ENCODE measurements around the gene SORL1-AS1.
A peak's percentile ranks its signal among the peaks of the same experiment; 100 is the strongest.

Gene SORL1-AS1

DNA sequence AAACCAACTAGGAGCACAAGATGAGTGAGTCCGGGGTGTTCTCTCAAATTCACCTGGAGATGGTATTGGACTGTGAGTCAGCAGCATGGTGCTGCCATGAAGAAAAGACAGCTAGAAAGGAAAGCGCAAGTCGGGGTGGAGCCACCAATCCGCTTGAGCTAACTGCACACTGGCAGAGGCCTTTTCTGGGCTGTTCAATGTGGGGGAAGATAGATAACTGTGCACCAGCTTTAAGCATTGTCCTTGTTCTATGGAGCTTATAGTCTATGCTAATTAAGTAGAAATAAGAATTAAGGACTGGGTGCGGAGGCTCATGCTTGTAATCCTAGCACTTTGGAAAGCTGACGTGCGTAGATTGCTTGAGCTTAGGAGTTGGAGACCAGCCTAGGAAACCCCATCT, 21.9 kb upstream of the SORL1-AS1 start:
- no peak for DNase-seq

- peak; percentile 73 for DNase-seq
These were observed 20.5 kb upstream of the SORL1-AS1 start for GRCh38 chr11:121473064-121473777.

DNA sequence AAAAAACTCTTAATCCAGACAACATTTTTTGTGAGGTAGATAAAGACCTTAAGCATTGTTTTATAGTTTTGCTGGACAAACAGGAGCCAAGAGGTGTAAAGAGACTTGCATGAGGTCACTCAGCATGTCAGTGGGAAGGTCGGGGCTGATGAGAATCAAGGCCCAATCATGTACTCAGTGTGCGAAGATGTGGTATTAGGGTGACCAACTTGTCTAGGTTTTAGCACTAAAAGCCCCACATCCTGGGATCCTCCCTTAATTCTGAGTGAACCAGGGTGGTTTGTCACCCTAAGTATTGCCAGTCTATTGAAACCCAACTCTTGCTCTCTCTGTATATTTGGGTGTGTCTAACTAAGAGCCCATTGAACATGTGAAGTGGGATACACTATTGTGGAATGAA, 19.5 kb upstream of the SORL1-AS1 start:
- DNase-seq, result no peak

- no peak for DNase-seq
These were observed 18.4 kb upstream of the SORL1-AS1 start for GRCh38 chr11:121471167-121471566.

- DNase-seq, result no peak
These were observed 17.1 kb upstream of the SORL1-AS1 start for GRCh38 chr11:121469910-121470309.

DNA sequence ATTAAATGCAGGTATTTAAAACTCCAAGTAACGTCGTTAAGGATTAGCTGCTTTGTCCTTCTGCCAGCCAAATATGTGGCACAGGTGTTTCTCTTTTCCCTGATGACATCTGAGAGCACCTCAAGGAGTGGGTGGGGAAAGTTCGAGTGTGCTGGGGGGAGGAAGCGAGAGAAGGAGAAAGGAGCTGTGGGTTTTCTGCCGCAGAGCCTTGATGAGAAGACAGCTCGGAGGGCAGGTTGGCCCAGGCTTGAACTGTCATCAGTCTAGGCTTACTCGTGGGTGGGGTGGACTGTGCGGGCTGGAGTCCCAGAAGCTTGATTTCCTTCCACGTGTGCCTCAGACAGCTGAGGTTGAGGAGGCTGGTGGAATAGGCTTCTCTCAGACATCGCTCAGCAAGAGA, 15.2 kb upstream of the SORL1-AS1 start:
- DNase-seq, result peak; percentile 10

DNA sequence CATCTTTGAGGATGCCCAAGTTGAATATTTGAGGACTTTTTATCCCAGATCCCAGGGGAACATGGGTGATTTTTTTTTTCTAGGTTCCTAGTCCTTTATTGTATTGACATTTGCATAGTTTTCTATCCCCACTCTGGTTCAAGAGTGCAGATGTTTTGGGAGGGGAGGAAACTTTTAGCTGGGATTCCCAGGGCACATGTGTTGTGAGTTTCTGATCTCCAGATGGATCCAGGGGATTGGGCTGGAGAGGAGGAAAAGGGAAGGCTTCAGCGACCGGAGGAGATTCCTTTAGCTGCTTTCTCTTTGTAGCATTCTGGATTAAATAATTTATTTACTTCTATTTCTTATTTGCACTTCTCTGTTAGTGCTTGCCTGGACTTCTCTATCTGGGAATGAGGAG, 14.7 kb upstream of the SORL1-AS1 start:
- no peak for DNase-seq

- DNase-seq, result peak; percentile 99
These were observed 13.5 kb upstream of the SORL1-AS1 start for GRCh38 chr11:121466063-121466794.

- no peak for DNase-seq
These were observed 12.9 kb upstream of the SORL1-AS1 start for GRCh38 chr11:121465709-121466062.

GRCh38 chr11:121464352-121464946, 11.7 kb upstream of the SORL1-AS1 start:
- DNase-seq, result peak; percentile 95

DNA sequence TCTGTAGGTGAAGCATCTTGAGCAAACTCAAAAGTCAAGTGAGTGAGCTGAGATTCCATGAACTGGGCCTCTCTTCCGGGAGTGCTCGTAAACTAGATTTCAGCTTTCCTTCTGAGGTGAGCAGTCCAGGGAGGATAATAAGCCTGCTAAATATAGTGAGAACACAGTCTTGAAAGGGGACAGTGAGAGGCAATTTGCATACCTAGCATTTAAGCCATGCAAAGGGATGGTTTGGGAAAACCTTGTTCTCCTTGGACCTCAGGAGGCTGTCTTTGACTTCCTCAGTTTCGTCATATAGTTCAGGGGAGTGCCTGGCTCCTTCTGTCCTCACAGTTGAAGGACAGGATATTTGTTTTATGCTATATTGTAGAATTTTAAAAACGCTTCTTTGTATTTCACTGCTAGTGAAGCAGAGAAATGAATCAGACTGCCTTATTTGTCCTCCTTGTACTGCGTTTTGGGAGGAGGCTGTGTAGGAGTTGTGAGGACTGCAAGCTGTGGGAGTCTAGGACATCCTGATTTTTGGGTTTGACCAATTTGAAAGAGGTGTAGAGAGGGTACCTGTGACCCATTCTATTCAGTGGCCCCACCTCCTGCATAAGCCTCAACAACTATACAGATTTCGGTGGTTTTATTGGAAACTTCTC, 11.0 kb upstream of the SORL1-AS1 start:
- no peak for DNase-seq

- DNase-seq, result no peak
These were observed 9.1 kb upstream of the SORL1-AS1 start for GRCh38 chr11:121461843-121462242.

GRCh38 chr11:121460941-121461514, 8.3 kb upstream of the SORL1-AS1 start:
- DNase-seq, result no peak

DNA sequence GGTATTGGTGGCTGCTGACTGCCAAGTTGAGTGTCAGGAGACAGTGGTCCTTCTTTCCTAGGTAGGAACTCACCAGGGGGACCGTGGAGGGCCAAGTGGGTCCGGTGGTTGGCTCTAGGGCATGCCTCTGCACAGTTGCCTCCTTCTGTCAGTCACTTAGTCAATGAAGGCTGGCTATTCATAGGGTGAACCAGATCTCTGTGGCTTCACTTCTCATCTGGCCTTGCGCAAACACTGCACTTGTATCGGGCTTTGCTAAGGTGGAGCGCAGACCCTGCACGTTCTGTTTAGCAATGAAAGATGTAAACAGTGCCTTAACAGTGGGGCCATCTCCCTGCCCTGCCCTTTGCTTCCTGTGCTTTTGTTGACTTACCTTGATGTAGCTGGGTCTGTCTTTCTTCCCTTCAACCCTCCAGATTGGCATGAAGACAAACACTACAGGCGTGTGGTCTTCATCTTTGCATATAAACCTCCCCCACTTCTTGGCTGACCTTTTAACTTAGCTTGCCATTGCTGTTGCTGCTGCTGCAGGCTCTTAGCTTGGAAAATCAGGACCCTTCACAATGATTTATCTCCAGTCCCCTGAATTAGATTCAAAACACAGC, 6.7 kb upstream of the SORL1-AS1 start:
- DNase-seq, result no peak

DNA sequence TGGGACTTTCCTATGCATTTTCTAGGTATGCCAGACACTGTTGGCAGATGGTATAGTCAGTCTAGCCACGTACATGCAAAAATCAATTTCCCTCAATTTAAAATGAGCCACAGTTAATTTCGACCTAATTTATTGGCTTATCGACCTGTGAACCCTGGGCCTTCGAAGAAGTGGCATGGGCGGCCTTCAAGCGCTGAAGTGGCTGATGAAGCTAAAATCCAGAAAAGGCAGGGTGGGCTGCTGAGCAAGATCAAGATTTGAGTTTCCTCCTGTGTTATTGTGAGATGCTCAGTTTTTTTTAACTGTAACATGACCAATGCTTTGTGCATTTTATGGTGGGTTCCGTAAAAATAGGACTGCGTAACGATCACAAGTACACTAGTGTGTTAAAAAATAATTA, 5.8 kb upstream of the SORL1-AS1 start:
- no peak for DNase-seq

DNA sequence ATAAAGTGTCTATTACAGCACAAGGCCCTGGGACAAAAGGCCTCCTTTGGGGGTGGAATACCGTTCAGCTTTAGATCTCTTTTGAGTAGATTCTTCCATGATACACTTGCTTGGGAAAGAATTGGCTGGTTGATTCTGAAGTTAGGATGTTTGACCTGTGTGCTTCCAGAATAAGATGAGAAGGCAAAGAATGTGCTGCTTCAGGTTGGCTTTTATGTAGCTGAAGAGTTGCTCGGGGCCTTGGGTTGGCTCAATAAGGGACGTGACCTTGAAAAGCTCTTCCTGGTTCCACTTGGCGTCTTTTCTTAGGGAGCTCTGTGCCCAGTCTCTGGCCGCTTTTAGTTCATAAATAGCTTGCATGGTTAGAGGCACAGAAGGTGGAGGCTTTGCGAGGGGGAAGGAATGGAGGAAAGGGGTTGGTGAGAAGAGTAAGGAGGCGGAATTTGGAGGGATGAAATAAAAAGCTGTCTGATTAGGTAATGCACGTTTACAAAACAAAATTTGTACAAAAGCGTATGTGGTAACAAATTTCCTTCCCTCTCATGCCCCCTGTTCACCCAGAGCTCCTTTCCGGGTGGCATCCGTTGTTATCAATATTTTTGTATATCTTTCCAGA, 4.2 kb upstream of the SORL1-AS1 start:
- DNase-seq, result no peak

GRCh38 chr11:121456151-121456550, 3.4 kb upstream of the SORL1-AS1 start:
- no peak for DNase-seq

DNA sequence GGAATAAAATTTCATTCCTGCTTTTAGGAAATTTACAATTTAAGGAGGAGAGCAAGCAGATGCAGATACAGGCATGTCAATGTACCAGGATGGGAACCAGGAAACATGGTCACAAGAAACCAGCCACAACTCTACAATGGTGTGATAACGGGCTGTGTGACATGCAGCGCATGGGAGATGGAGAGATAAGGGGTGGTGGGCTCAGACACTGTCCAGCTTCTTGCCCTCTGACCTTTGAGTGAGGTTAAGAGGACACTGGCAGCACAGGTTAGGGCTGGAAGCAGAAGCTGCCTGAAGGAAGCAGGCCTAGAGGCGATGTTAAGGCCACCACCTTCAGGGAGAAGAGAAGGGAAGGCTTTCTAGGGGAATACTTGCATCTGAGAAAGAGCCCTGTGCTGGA, 2.3 kb upstream of the SORL1-AS1 start:
- DNase-seq, result no peak

DNA sequence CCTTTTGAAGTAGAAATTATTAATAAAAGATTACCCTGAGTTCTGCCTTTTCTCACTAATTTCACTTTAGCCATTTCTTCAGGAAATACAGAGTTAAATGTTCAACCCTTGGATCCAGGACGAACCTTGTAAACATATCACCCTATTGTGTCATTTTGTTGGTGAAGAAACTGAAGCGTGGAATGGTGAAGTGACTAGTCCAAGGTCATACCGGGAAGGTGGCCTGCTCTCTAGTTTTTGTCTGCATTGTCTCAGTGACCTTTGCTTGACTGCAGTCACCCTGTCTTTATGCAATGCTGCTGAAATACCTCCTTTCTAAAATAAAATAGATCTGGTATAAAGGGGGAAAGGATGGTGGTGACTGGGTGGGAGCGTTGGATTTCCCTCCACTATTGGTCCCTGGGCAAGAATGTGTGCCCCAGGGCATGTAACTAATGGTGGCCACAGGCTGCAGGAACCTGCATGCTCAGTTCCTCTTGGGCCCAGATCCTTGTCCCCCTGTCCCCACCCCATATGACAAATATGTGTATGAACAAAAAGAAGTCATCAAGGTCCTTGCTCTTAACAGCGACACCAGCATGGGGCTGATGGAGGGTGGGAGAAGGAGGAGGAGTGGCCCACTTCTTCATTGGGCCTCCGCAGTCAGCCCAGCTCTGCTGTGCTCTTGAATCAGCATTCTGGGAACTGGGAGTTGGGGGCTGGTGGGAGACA, 977 bp upstream of the SORL1-AS1 start:
- no peak for DNase-seq

DNA sequence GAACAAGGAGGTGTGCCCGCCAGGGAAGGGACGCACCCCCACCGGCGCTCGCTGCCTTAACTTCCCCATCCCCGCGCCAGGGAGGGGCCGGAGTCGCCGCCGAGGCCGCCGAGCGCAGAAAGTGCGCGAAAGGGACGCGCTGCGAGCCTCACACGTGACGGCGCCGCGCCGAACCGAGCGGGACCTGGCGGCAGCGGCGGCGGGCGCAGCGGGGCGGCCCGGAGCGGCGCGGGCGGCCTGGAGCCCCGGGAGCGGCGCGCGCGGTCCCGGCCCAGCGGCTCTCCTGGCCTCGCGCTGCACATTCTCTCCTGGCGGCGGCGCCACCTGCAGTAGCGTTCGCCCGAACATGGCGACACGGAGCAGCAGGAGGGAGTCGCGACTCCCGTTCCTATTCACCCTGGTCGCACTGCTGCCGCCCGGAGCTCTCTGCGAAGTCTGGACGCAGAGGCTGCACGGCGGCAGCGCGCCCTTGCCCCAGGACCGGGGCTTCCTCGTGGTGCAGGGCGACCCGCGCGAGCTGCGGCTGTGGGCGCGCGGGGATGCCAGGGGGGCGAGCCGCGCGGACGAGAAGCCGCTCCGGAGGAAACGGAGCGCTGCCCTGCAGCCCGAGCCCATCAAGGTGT, 670 bp downstream of the SORL1-AS1 start, which contains the start of gene SORL1:
TSS of gene SORL1 (plus strand) at position 329 of the 623 bp plus-strand sequence. CDS start at position 347, 18 bp downstream.
- DNase-seq, result peak; percentile 71
